ENCODE measurements around the gene DNAJC1. TPM values are rescaled to one million over a fixed set of nuclear protein-coding genes. Genes with fewer than 3 reads are reported as not detected.
"Not testable (repeated sequence)": the region's sequence is repeated elsewhere in the genome, so short reads cannot be mapped to it uniquely, and the experiment has no call there.

The DNAJC1 gene
- polyA plus RNA-seq, 1 donor from 2014 or later = 15.9 TPM

DNA sequence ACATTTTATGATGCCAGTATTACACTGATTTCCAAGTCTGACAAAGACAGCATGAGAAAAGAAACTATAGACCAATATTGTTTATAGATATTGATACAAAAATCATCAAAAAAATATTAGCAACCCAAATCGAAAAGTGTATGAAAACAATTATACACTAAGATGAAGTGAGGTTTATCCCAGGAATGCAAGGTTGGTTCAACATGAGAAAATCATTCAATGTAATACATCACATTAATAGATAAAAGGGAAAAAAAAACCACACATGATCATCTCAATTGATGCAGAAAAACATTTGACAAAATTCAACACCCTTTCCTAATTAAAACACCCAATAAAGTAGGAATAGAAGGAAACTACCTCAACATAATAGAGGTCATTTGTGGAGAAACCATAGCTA lies 153.9 kb downstream of the DNAJC1 start:
- no peak overlapping the region for H3K27ac ChIP-seq (ENCODE audit: low read length)
- no peak overlapping the region for H3K9ac ChIP-seq (ENCODE audit: low read length)
- TF ChIP-seq, protein P1, sequence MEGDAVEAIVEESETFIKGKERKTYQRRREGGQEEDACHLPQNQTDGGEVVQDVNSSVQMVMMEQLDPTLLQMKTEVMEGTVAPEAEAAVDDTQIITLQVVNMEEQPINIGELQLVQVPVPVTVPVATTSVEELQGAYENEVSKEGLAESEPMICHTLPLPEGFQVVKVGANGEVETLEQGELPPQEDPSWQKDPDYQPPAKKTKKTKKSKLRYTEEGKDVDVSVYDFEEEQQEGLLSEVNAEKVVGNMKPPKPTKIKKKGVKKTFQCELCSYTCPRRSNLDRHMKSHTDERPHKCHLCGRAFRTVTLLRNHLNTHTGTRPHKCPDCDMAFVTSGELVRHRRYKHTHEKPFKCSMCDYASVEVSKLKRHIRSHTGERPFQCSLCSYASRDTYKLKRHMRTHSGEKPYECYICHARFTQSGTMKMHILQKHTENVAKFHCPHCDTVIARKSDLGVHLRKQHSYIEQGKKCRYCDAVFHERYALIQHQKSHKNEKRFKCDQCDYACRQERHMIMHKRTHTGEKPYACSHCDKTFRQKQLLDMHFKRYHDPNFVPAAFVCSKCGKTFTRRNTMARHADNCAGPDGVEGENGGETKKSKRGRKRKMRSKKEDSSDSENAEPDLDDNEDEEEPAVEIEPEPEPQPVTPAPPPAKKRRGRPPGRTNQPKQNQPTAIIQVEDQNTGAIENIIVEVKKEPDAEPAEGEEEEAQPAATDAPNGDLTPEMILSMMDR (IDR thresholded peaks at IDR 0.05; ENCODE audit: poor library complexity, severe bottlenecking) = no peak
- TF ChIP-seq SMC3 (conservative IDR thresholded peaks at IDR 0.05; ENCODE audit: poor library complexity) = no peak
- TF ChIP-seq EP300 (conservative IDR thresholded peaks at IDR 0.05; ENCODE audit: poor library complexity, severe bottlenecking) = no peak
- no peak for TF ChIP-seq RAD21 (conservative IDR thresholded peaks at IDR 0.05)
- no peak for TF ChIP-seq MXI1 (conservative IDR thresholded peaks at IDR 0.05; ENCODE audit: poor library complexity, severe bottlenecking)
- H4K20me1 ChIP-seq (ENCODE audit: insufficient read depth) = no peaks in the 10 kb centered on the region
- H3K9me3 ChIP-seq (ENCODE audit: low read length) = no peaks in the 10 kb centered on the region
- H3K79me2 ChIP-seq (replicated peaks; ENCODE audit: insufficient read depth, low read length) = no peaks in the 10 kb centered on the region
- H3K4me3 ChIP-seq (ENCODE audit: low read length) = no peak overlapping the region
- no peaks in the 10 kb centered on the region for H3K9me2 ChIP-seq (ENCODE audit: insufficient read depth, low read length)
- no peaks in the 10 kb centered on the region for H3K27me3 ChIP-seq (ENCODE audit: insufficient read depth, low read depth, low read length)
- H3K36me3 ChIP-seq (ENCODE audit: insufficient read depth, low read length) = no peaks in the 10 kb centered on the region
- no peaks in the 10 kb centered on the region for H3F3A ChIP-seq (ENCODE audit: insufficient read depth, low read length, poor library complexity, severe bottlenecking)
- H3K4me2 ChIP-seq (ENCODE audit: low read length) = no peak overlapping the region
- no peak overlapping the region for H2AFZ ChIP-seq (ENCODE audit: low read depth, low read length)

DNA sequence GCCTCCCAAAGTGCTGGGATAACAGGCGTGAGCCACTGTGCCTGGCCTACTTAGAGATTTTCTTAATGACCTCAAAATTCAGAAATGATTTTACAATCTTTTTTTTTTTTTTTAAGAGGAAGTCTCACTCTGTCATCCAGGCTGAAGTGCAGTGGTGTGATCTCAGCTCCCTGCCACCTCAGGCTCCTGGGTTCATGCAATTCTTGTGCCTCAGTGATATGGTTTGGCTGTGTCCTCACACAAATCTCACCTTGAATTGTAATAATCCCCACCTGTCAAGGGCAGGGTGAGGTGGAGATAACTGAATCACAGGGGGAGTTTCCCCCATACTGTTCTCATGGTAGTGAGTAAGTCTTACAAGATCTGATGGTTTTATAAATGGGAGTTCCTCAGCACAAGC lies 159.9 kb downstream of the DNAJC1 start:
- H3K27ac ChIP-seq (ENCODE audit: low read length) = no peak overlapping the region
- no peak overlapping the region for H3K4me2 ChIP-seq (ENCODE audit: low read length)
- no peaks in the 10 kb centered on the region for H3K9me3 ChIP-seq (ENCODE audit: low read length)

DNA sequence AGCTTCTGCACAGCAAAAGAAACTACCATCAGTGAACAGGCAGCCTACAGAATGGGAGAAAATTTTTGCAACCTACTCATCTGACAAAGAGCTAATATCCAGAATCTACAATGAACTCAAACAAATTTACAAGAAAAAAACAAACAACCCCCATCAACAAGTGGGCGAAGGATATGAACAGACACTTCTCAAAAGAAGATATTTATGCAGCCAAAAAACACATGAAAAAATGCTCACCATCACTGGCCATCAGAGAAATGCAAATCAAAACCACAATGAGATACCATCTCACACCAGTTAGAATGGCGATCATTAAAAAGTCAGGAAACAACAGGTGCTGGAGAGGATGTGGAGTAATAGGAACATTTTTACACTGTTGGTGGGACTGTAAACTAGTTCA lies 162.3 kb downstream of the DNAJC1 start:
- not testable (repeated sequence) for H4K20me1 ChIP-seq (ENCODE audit: insufficient read depth); H3K4me2 ChIP-seq (ENCODE audit: low read length); H3K9me3 ChIP-seq (ENCODE audit: low read length); H2AFZ ChIP-seq (ENCODE audit: low read depth, low read length); H3F3A ChIP-seq (ENCODE audit: insufficient read depth, low read length, poor library complexity, severe bottlenecking); H3K4me3 ChIP-seq (ENCODE audit: low read length); H3K36me3 ChIP-seq (ENCODE audit: insufficient read depth, low read length); H3K9me2 ChIP-seq (ENCODE audit: insufficient read depth, low read length); H3K27ac ChIP-seq (ENCODE audit: low read length); H3K79me2 ChIP-seq (replicated peaks; ENCODE audit: insufficient read depth, low read length); H3K27me3 ChIP-seq (ENCODE audit: insufficient read depth, low read depth, low read length); H3K9ac ChIP-seq (ENCODE audit: low read length)

More for the DNA sequence above, 159.9 kb downstream of the DNAJC1 start:
- no peaks in the 10 kb centered on the region for H3F3A ChIP-seq (ENCODE audit: insufficient read depth, low read length, poor library complexity, severe bottlenecking)
- no peaks in the 10 kb centered on the region for H3K27me3 ChIP-seq (ENCODE audit: insufficient read depth, low read depth, low read length)
- H3K4me3 ChIP-seq (ENCODE audit: low read length) = no peak overlapping the region
- H2AFZ ChIP-seq (ENCODE audit: low read depth, low read length) = no peak overlapping the region
- H4K20me1 ChIP-seq (ENCODE audit: insufficient read depth) = no peaks in the 10 kb centered on the region
- H3K79me2 ChIP-seq (replicated peaks; ENCODE audit: insufficient read depth, low read length) = no peaks in the 10 kb centered on the region
- H3K36me3 ChIP-seq (ENCODE audit: insufficient read depth, low read length) = no peaks in the 10 kb centered on the region
- H3K9me2 ChIP-seq (ENCODE audit: insufficient read depth, low read length) = no peaks in the 10 kb centered on the region
- TF ChIP-seq EZH2 (IDR thresholded peaks at IDR 0.05; ENCODE audit: borderline replicate concordance, insufficient read depth, low read length, poor library complexity, severe bottlenecking) (no peak), MXI1 (conservative IDR thresholded peaks at IDR 0.05; ENCODE audit: poor library complexity, severe bottlenecking) (no peak), RAD21 (conservative IDR thresholded peaks at IDR 0.05) (no peak), EP300 (conservative IDR thresholded peaks at IDR 0.05; ENCODE audit: poor library complexity, severe bottlenecking) (no peak), TAF1 (IDR thresholded peaks at IDR 0.05; ENCODE audit: low read depth) (no peak), POLR2AphosphoS5 (IDR thresholded peaks at IDR 0.05) (no peak), SMC3 (conservative IDR thresholded peaks at IDR 0.05; ENCODE audit: poor library complexity) (no peak)
- TF ChIP-seq, protein P2, sequence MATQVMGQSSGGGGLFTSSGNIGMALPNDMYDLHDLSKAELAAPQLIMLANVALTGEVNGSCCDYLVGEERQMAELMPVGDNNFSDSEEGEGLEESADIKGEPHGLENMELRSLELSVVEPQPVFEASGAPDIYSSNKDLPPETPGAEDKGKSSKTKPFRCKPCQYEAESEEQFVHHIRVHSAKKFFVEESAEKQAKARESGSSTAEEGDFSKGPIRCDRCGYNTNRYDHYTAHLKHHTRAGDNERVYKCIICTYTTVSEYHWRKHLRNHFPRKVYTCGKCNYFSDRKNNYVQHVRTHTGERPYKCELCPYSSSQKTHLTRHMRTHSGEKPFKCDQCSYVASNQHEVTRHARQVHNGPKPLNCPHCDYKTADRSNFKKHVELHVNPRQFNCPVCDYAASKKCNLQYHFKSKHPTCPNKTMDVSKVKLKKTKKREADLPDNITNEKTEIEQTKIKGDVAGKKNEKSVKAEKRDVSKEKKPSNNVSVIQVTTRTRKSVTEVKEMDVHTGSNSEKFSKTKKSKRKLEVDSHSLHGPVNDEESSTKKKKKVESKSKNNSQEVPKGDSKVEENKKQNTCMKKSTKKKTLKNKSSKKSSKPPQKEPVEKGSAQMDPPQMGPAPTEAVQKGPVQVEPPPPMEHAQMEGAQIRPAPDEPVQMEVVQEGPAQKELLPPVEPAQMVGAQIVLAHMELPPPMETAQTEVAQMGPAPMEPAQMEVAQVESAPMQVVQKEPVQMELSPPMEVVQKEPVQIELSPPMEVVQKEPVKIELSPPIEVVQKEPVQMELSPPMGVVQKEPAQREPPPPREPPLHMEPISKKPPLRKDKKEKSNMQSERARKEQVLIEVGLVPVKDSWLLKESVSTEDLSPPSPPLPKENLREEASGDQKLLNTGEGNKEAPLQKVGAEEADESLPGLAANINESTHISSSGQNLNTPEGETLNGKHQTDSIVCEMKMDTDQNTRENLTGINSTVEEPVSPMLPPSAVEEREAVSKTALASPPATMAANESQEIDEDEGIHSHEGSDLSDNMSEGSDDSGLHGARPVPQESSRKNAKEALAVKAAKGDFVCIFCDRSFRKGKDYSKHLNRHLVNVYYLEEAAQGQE (IDR thresholded peaks at IDR 0.05; ENCODE audit: borderline replicate concordance) = no peak
- TF ChIP-seq, protein P1 (IDR thresholded peaks at IDR 0.05; ENCODE audit: poor library complexity, severe bottlenecking) = no peak
- H3K9ac ChIP-seq (ENCODE audit: low read length) = no peak overlapping the region

DNA sequence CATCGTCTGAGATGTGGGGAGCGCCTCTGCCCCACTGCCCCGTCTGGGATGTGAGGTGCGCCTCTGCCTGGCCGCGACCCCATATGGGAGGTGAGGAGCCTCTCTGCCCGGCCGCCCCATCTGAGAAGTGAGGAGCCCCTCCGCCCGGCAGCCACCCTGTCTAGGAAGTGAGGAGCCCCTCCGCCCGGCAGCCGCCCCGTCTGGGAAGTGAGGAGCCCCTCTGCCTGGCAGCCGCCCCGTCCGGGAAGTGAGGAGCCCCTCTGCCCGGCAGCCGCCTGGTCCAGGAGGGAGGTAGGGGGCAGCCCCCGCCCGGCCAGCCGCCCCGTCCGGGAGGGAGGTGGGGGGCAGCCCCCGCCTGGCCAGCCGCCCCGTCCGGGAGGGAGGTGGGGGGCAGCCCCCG lies 166.0 kb downstream of the DNAJC1 start:
- not testable (repeated sequence) for H3K36me3 ChIP-seq (ENCODE audit: insufficient read depth, low read length); H3K9me3 ChIP-seq (ENCODE audit: low read length); H3K4me3 ChIP-seq (ENCODE audit: low read length); H4K20me1 ChIP-seq (ENCODE audit: insufficient read depth); H3K27me3 ChIP-seq (ENCODE audit: insufficient read depth, low read depth, low read length); H3K27ac ChIP-seq (ENCODE audit: low read length); H3F3A ChIP-seq (ENCODE audit: insufficient read depth, low read length, poor library complexity, severe bottlenecking); H3K9me2 ChIP-seq (ENCODE audit: insufficient read depth, low read length); H2AFZ ChIP-seq (ENCODE audit: low read depth, low read length); H3K4me2 ChIP-seq (ENCODE audit: low read length); H3K79me2 ChIP-seq (replicated peaks; ENCODE audit: insufficient read depth, low read length); H3K9ac ChIP-seq (ENCODE audit: low read length)

Data from neural cell (in vitro differentiated cells).